ENCODE results near the gene PTPN2. TPM values are rescaled to one million over a fixed set of nuclear protein-coding genes. Genes with fewer than 3 reads are reported as not detected.

Gene PTPN2
- total RNA-seq, 2 experiments from 2014 or later = 64.9 to 68.1 TPM

DNA sequence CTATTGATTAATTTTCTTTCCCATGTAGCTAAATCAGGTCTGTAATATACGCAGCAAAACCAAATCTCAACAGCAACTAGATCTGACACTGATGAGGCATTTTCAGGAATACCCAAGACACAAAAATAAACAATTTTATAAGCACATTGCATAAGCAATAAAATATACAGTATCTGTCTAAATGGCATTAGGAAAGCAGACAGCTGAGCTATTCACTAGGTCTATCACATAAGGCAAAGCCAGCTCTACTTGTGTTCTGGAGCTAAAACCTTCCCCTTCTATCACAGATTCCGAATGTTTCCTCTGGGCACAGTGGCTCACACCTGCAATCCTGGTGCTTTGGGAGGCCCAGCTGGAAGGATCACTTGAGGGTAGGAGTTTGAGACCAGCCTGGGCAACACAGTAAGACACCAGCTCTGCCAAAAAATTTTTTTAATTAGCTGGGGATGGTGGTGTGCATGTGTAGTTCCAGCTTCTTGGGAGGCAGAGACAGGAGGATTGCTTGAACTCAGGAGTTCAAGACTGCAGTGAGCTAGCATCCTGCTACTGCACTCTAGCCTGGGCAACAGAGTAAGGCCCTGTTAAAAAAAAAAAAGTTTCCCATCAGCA is 21.1 kb downstream of the PTPN2 start:
- H3K4me1 Mint-ChIP-seq = peaks cover 44% of the 10 kb centered on the region
- H3K36me3 Mint-ChIP-seq = peaks cover 14% of the 10 kb centered on the region
- no peak overlapping the region for H3K27ac Mint-ChIP-seq
- DNase-seq (no peak), ATAC-seq (ENCODE audit: low read depth) (no peak)
- no peaks in the 10 kb centered on the region for H3K27me3 Mint-ChIP-seq
- no peaks in the 10 kb centered on the region for H3K9me3 Mint-ChIP-seq
- POLR2A ChIA-PET = interaction anchor here (2.9 kb wide), 1 partner anchor 20 kb away, joined by 29 read pairs; the partner anchor contains the start of gene PTPN2
- no peak overlapping the region for H3K4me3 Mint-ChIP-seq

DNA sequence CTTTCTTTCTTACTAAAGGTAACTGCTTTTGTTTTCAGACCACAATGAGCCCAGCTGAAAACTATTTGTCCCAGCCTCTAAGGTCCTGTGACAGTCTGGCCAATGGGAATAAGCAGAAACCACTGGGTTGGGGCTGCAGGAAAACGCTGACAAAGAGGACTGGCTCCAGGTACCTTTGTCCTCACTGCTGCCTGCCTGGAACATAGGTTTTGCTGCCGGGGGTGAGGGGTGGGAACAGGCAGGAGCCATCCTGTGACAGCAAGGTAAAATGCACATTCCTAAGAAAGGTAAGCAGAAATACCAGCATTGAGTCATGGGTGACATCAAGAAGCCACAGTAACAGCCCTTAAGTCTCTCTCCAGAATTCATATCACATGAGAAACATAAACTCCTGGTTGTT is 21.6 kb downstream of the PTPN2 start:
- POLR2A ChIA-PET = interaction anchor here (0.6 to 2.9 kb wide), 2 partner anchors 21 to 714 kb away, joined by 3 to 29 read pairs; partner anchors contain the start of gene PTPN2
- Mint-ChIP-seq H3K9me3 (no peaks in the 10 kb centered on the region), H3K27me3 (no peaks in the 10 kb centered on the region), H3K27ac (no peak overlapping the region), H3K4me1 (peaks cover 43% of the 10 kb centered on the region), H3K4me3 (no peak overlapping the region), H3K36me3 (peaks cover 11% of the 10 kb centered on the region)
- ATAC-seq (ENCODE audit: low read depth) (no peak), DNase-seq (no peak)

DNA sequence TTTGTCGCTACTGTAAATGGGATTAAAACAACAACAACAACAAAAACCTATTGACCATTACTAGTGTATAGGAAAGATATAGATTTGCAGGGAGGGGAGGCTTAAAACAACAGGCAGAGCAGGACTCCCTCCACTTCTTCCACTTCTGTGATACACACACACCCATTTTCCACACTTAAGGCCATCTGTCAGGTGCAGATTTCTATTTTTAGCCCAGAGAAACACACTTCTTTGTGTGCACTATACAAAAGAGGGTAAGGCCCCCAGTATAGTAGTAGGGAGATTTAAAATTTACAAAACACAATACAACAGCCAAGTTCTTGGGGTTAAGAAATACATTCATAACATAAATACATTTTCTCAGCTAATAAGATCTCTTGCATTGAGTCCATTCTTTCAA is 22.4 kb downstream of the PTPN2 start:
- Mint-ChIP-seq H3K4me3 (no peak overlapping the region), H3K27me3 (no peaks in the 10 kb centered on the region), H3K36me3 (peaks cover 16% of the 10 kb centered on the region), H3K9me3 (no peaks in the 10 kb centered on the region), H3K4me1 (peaks cover 49% of the 10 kb centered on the region), H3K27ac (peak overlapping the region; percentile 9)
- ATAC-seq (ENCODE audit: low read depth) = no peak
- DNase-seq = no peak
- POLR2A ChIA-PET = interaction anchor here (0.6 kb wide), 1 partner anchor 715 kb away, joined by 3 read pairs; no protein-coding TSS in a partner anchor

- Mint-ChIP-seq H3K27me3 (no peaks in the 10 kb centered on the region), H3K36me3 (peaks cover 23% of the 10 kb centered on the region), H3K4me3 (no peak overlapping the region), H3K27ac (no peak overlapping the region), H3K9me3 (no peaks in the 10 kb centered on the region), H3K4me1 (peaks cover 56% of the 10 kb centered on the region)
- ATAC-seq (ENCODE audit: low read depth) (no peak), DNase-seq (no peak)
- POLR2A ChIA-PET = no interaction called here
These were observed 23.5 kb downstream of the PTPN2 start for GRCh38 chr18:12860530-12860929.

DNA sequence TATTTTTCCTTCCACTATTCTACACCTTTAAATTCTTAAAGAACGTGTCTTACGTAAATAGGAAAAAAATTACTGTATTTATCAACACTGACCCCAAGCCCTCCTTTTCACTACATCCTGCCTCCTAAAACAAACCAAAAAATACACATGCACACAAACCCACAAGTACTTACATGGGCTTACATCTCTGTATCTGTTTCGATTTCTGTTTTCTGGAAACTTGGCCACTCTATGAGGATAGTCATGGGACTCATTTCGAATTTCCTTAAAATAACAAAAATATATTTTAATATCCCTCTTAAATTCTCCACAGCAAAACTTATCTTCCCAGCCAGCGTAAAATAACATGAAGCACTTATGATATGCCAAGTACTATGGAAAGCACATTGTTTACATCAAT is 25.0 kb downstream of the PTPN2 start:
- Mint-ChIP-seq H3K27ac (peak overlapping the region; percentile 75), H3K27me3 (no peaks in the 10 kb centered on the region), H3K36me3 (peaks cover 36% of the 10 kb centered on the region), H3K4me1 (peaks cover 62% of the 10 kb centered on the region), H3K4me3 (peak overlapping the region; percentile 46), H3K9me3 (no peaks in the 10 kb centered on the region)
- DNase-seq = no peak
- no peak for ATAC-seq (ENCODE audit: low read depth)
- POLR2A ChIA-PET = interaction anchor here (1.1 kb wide), 1 partner anchor 25 kb away, joined by 4 read pairs; the partner anchor contains the start of gene PTPN2

- DNase-seq (no peak), ATAC-seq (ENCODE audit: low read depth) (peak; percentile 32)
- Mint-ChIP-seq H3K27ac (peak overlapping the region; percentile 66), H3K36me3 (peaks cover 39% of the 10 kb centered on the region), H3K4me3 (peak overlapping the region; percentile 53), H3K27me3 (no peaks in the 10 kb centered on the region), H3K4me1 (peaks cover 61% of the 10 kb centered on the region), H3K9me3 (no peaks in the 10 kb centered on the region)
- POLR2A ChIA-PET = interaction anchor here (2.8 kb wide), 1 partner anchor 25 kb away, joined by 20 read pairs; the partner anchor contains the start of gene PTPN2
These were observed 26.0 kb downstream of the PTPN2 start for GRCh38 chr18:12857991-12858544.

- H3K4me1 Mint-ChIP-seq = peaks cover 54% of the 10 kb centered on the region
- POLR2A ChIA-PET = interaction anchor here (2.8 kb wide), 1 partner anchor 26 kb away, joined by 20 read pairs; the partner anchor contains the start of gene PTPN2
- H3K9me3 Mint-ChIP-seq = no peaks in the 10 kb centered on the region
- ATAC-seq (ENCODE audit: low read depth) (peak; percentile 60), DNase-seq (no peak)
- H3K27me3 Mint-ChIP-seq = no peaks in the 10 kb centered on the region
- peak overlapping the region; percentile 33 for H3K4me3 Mint-ChIP-seq
- peak overlapping the region; percentile 41 for H3K27ac Mint-ChIP-seq
- H3K36me3 Mint-ChIP-seq = peaks cover 45% of the 10 kb centered on the region
These were observed 26.7 kb downstream of the PTPN2 start for GRCh38 chr18:12857215-12857905.

DNA sequence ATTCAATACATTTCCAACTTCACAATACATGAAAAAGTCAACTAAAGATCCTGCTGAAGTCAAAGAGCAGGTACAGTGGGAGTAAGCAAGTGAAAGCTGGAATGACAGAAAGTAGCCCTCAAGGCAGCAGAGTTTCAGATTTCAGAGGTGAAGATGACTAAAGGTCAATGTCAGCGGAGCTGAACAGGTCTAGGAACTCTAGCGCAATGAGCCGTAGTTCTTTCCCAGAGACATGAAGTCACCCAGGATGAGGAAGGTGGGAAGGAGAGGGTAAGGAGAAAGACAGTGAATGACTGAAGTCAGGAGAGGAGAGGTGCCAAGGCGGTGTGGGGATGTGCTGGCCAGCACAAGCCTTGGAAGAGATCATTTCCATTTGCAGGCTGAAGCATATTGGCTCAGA is 28.1 kb downstream of the PTPN2 start:
- peaks cover 48% of the 10 kb centered on the region for H3K36me3 Mint-ChIP-seq
- H3K27ac Mint-ChIP-seq = peak overlapping the region; percentile 63
- DNase-seq = no peak
- no peak for ATAC-seq (ENCODE audit: low read depth)
- POLR2A ChIA-PET = interaction anchor here (0.7 to 2.8 kb wide), 2 partner anchors 12 to 27 kb away, joined by 3 to 20 read pairs; partner anchors contain the start of gene PTPN2
- no peaks in the 10 kb centered on the region for H3K9me3 Mint-ChIP-seq
- H3K4me3 Mint-ChIP-seq = no peak overlapping the region
- peaks cover 40% of the 10 kb centered on the region for H3K4me1 Mint-ChIP-seq
- H3K27me3 Mint-ChIP-seq = no peaks in the 10 kb centered on the region

DNA sequence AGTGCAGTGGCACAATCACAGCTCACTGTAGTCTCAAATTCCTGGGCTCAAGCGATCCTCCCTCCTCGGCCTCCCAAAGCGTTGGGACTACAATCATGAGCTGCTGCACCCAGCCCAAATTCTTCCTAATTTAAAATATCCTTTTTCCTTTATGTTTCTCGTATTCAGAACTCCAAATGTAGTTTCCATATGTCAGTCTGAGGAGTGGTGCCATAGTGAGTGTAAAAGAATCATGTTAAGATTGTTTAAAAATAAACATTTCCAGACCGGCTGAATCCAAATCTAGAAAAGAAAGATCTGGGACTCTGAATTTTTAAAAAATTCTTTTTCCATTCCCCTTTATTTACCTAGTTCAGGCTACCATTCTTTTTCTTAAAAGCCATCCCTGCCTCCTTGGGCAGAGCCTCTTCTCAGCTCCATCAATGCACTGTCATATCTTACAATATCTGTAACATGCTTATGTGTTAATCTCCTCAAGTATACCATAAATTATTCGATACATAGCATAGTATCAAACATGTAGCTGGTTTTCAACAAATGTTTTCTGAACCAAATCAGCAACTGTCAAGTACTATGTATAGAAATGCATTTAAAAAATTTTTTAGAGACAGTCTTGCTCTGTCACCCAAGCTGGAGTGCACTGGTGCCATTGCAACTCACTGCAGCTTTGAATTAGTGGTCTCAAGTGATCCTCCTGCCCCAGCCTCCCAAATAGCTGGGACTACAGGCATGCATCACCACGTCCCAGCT is 31.3 kb downstream of the PTPN2 start:
- no peak for ATAC-seq (ENCODE audit: low read depth)
- peaks cover 30% of the 10 kb centered on the region for H3K4me1 Mint-ChIP-seq
- H3K9me3 Mint-ChIP-seq = no peaks in the 10 kb centered on the region
- POLR2A ChIA-PET = interaction anchor here (1.1 kb wide), 1 partner anchor 30 kb away, joined by 3 read pairs; no protein-coding TSS in a partner anchor
- no peak for DNase-seq
- peaks cover 55% of the 10 kb centered on the region for H3K36me3 Mint-ChIP-seq
- H3K4me3 Mint-ChIP-seq = no peak overlapping the region
- H3K27ac Mint-ChIP-seq = no peak overlapping the region
- no peaks in the 10 kb centered on the region for H3K27me3 Mint-ChIP-seq

- Mint-ChIP-seq H3K27ac (no peak overlapping the region), H3K27me3 (no peaks in the 10 kb centered on the region), H3K36me3 (peaks cover 57% of the 10 kb centered on the region), H3K9me3 (no peaks in the 10 kb centered on the region), H3K4me3 (no peak overlapping the region), H3K4me1 (peaks cover 25% of the 10 kb centered on the region)
- no peak for ATAC-seq (ENCODE audit: low read depth)
- no peak for DNase-seq
- POLR2A ChIA-PET = no interaction called here
These were observed 32.3 kb downstream of the PTPN2 start for GRCh38 chr18:12851716-12852115.

DNA sequence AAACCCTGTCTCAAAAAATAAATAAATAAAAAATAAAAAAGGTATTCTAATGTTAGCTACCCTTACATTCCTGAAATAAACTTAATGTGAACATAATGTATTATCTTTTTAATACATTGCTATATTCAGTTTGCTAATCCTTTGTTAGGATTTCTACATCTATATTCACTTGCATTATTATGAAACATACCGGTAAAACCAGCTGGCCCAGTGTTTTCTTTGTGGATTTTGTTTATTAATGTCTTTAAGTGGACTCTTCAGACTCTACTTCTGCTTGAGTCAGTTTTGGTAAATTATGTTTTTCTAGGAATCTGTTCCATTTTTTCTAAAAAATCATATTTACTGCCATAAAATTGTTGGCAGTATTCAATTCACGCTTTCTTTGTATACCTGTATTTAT is 34.5 kb downstream of the PTPN2 start:
- H3K27me3 Mint-ChIP-seq = no peaks in the 10 kb centered on the region
- no peak overlapping the region for H3K27ac Mint-ChIP-seq
- no peak for ATAC-seq (ENCODE audit: low read depth)
- POLR2A ChIA-PET = interaction anchor here (1.7 kb wide), 1 partner anchor 34 kb away, joined by 9 read pairs; the partner anchor contains the start of gene PTPN2
- peaks cover 23% of the 10 kb centered on the region for H3K4me1 Mint-ChIP-seq
- peaks cover 48% of the 10 kb centered on the region for H3K36me3 Mint-ChIP-seq
- no peak for DNase-seq
- H3K4me3 Mint-ChIP-seq = no peak overlapping the region
- no peaks in the 10 kb centered on the region for H3K9me3 Mint-ChIP-seq

GRCh38 chr18:12848405-12848804 is 35.6 kb downstream of the PTPN2 start:
- no peak for ATAC-seq (ENCODE audit: low read depth)
- H3K27me3 Mint-ChIP-seq = no peaks in the 10 kb centered on the region
- DNase-seq = no peak
- H3K36me3 Mint-ChIP-seq = peaks cover 42% of the 10 kb centered on the region
- H3K27ac Mint-ChIP-seq = no peak overlapping the region
- POLR2A ChIA-PET = no interaction called here
- H3K4me3 Mint-ChIP-seq = no peak overlapping the region
- peaks cover 28% of the 10 kb centered on the region for H3K4me1 Mint-ChIP-seq
- no peaks in the 10 kb centered on the region for H3K9me3 Mint-ChIP-seq

DNA sequence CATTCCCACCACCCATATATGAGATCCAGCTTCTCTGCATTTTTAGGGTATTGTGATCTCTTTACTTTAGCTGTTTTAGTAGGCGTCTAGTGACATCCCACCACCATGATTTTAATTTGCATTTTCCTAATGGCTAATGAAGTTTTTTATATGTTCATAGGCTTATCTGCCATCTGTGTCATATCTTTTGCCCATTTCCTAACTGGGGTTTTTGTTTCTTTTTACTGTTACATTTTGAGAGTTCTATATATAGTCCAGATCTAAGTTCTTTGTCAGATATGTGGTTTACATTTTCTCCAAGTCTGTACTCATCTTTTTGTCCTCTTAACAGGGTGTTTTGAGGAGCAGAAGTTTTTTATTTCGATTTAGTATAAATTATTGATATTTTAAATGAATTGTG is 39.6 kb downstream of the PTPN2 start:
- no peaks in the 10 kb centered on the region for H3K27me3 Mint-ChIP-seq
- no peak overlapping the region for H3K27ac Mint-ChIP-seq
- no peaks in the 10 kb centered on the region for H3K9me3 Mint-ChIP-seq
- POLR2A ChIA-PET = interaction anchor here (0.5 to 2.7 kb wide), 3 partner anchors 11 to 38 kb away, joined by 3 to 21 read pairs (median 3); partner anchors contain the start of gene PTPN2
- H3K36me3 Mint-ChIP-seq = peaks cover 45% of the 10 kb centered on the region
- ATAC-seq (ENCODE audit: low read depth) (no peak), DNase-seq (no peak)
- no peak overlapping the region for H3K4me3 Mint-ChIP-seq
- H3K4me1 Mint-ChIP-seq = peaks cover 51% of the 10 kb centered on the region
